ENCODE results near the gene DHCR7. TPM values are rescaled to one million over a fixed set of nuclear protein-coding genes. Genes with fewer than 3 reads are reported as not detected.

DHCR7 gene
- total RNA-seq, 1 donor, result 58.3 TPM

- Histone ChIP-seq H4K20me1 (ENCODE audit: insufficient read depth, low read length) (no peaks in the 10 kb centered on the region), H3K9me3 (ENCODE audit: low read depth, low read length) (no peaks in the 10 kb centered on the region), H3K27me3 (ENCODE audit: insufficient read depth, low read length) (no peaks in the 10 kb centered on the region), H3K4me1 (ENCODE audit: insufficient read depth, low read length) (no peaks in the 10 kb centered on the region), H3K4me2 (ENCODE audit: insufficient read depth, low read length) (no peak overlapping the region), H3K4me3 (ENCODE audit: insufficient read depth, low read length) (no peak overlapping the region), H2AFZ (ENCODE audit: low read length) (no peak overlapping the region), H3K79me2 (ENCODE audit: insufficient read depth, low read length) (no peaks in the 10 kb centered on the region), H3K27ac (ENCODE audit: low read depth, low read length) (no peak overlapping the region), H3K36me3 (ENCODE audit: insufficient read depth, low read length) (peaks cover 4% of the 10 kb centered on the region)
- TF ChIP-seq, protein P1, sequence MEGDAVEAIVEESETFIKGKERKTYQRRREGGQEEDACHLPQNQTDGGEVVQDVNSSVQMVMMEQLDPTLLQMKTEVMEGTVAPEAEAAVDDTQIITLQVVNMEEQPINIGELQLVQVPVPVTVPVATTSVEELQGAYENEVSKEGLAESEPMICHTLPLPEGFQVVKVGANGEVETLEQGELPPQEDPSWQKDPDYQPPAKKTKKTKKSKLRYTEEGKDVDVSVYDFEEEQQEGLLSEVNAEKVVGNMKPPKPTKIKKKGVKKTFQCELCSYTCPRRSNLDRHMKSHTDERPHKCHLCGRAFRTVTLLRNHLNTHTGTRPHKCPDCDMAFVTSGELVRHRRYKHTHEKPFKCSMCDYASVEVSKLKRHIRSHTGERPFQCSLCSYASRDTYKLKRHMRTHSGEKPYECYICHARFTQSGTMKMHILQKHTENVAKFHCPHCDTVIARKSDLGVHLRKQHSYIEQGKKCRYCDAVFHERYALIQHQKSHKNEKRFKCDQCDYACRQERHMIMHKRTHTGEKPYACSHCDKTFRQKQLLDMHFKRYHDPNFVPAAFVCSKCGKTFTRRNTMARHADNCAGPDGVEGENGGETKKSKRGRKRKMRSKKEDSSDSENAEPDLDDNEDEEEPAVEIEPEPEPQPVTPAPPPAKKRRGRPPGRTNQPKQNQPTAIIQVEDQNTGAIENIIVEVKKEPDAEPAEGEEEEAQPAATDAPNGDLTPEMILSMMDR (IDR thresholded peaks at IDR 0.05; ENCODE audit: extremely low read depth, low read depth, low read length), result no peak
- peak; percentile 43 for DNase-seq (ENCODE audit: insufficient read length, low spot score, missing footprints)
Observed at GRCh38 chr11:71436861-71437260, 11.3 kb downstream of the DHCR7 start.

GRCh38 chr11:71435278-71435951 is 12.8 kb downstream of the DHCR7 start:
- Histone ChIP-seq H3K4me1 (ENCODE audit: insufficient read depth, low read length) (no peaks in the 10 kb centered on the region), H4K20me1 (ENCODE audit: insufficient read depth, low read length) (no peaks in the 10 kb centered on the region), H3K27ac (ENCODE audit: low read depth, low read length) (no peak overlapping the region), H3K9me3 (ENCODE audit: low read depth, low read length) (no peaks in the 10 kb centered on the region), H3K4me2 (ENCODE audit: insufficient read depth, low read length) (no peak overlapping the region), H3K4me3 (ENCODE audit: insufficient read depth, low read length) (no peak overlapping the region), H2AFZ (ENCODE audit: low read length) (no peak overlapping the region), H3K36me3 (ENCODE audit: insufficient read depth, low read length) (peaks cover 4% of the 10 kb centered on the region), H3K79me2 (ENCODE audit: insufficient read depth, low read length) (no peaks in the 10 kb centered on the region), H3K27me3 (ENCODE audit: insufficient read depth, low read length) (no peaks in the 10 kb centered on the region)
- peak; percentile 30 for DNase-seq (ENCODE audit: insufficient read length, low spot score, missing footprints)
- TF ChIP-seq, protein P1 (IDR thresholded peaks at IDR 0.05; ENCODE audit: extremely low read depth, low read depth, low read length), result no peak

DNA sequence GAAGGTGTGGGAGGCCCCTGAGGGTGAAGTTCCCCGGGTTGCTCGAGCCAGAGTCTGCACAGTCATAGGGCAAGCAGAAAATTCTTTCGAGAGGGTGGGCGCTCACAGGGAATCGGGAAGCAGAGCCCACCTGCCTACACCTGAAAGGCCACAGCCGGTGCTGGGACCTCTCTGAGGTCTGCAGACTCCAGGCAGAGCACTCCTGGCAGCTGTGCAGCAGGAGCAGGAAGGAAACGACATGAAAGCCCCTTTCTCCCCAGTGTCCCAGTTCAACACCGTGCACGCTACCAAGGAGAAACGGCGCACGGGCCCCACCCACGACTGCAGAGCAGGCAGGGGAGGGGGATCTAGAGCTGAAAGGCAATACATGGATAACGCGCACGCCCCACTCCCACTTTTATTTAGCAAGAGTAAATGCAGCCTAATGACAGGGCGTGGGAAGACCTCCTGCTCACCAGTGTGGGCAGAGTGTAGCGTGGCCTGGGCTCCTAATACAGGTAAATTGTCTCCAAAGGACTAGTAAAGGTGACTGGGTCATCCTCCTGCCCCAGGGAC is 13.5 kb downstream of the DHCR7 start:
- Histone ChIP-seq H3K4me3 (ENCODE audit: insufficient read depth, low read length) (no peak overlapping the region), H3K27me3 (ENCODE audit: insufficient read depth, low read length) (no peaks in the 10 kb centered on the region), H3K4me2 (ENCODE audit: insufficient read depth, low read length) (no peak overlapping the region), H3K4me1 (ENCODE audit: insufficient read depth, low read length) (no peaks in the 10 kb centered on the region), H3K36me3 (ENCODE audit: insufficient read depth, low read length) (peaks cover 4% of the 10 kb centered on the region), H3K79me2 (ENCODE audit: insufficient read depth, low read length) (no peaks in the 10 kb centered on the region), H3K9me3 (ENCODE audit: low read depth, low read length) (no peaks in the 10 kb centered on the region), H2AFZ (ENCODE audit: low read length) (no peak overlapping the region), H3K27ac (ENCODE audit: low read depth, low read length) (no peak overlapping the region), H4K20me1 (ENCODE audit: insufficient read depth, low read length) (no peaks in the 10 kb centered on the region)
- TF ChIP-seq, protein P1 (IDR thresholded peaks at IDR 0.05; ENCODE audit: extremely low read depth, low read depth, low read length), result no peak
- peak; percentile 61 for DNase-seq (ENCODE audit: insufficient read length, low spot score, missing footprints)

DNA sequence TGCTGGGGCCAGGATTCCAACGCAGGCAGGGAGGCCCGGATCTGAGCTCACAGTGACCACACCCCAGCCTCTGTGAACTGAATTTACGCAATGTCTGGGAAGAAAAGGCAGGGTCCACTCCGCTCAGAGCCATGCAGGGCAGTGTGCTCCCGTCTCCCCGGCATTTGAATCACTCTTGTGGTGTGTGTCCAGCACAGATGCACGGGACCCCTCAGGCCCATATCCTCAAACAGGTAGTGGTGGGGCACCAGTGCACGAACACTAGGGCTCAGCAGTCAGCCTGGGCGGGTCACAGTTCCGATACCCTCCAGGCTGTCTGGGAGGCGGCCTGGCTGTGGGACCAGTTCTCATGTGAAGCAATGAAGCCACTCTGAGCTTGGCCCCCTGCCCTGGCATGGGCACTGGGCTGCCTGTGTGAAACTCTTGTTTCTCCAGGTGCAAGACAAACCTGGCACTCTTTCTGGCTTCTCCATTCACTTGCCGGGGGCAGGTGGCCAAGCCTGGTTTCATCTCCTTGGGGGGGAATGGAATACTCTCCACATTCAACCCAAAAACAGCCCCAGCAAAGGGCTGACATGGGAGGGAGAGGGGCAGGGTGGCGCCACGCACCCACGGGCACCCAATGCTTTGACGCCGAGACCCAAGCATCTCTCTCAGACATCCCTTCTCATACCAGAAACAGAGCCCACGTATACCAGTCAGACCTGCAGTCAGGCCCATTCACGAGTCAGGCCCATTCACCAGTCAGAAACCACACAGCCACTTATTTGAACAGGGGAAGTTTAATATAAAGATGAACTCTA is 14.3 kb downstream of the DHCR7 start:
- Histone ChIP-seq H3K4me1 (ENCODE audit: insufficient read depth, low read length) (no peaks in the 10 kb centered on the region), H3K27me3 (ENCODE audit: insufficient read depth, low read length) (no peaks in the 10 kb centered on the region), H3K9me3 (ENCODE audit: low read depth, low read length) (no peaks in the 10 kb centered on the region), H4K20me1 (ENCODE audit: insufficient read depth, low read length) (no peaks in the 10 kb centered on the region), H3K36me3 (ENCODE audit: insufficient read depth, low read length) (peaks cover 4% of the 10 kb centered on the region), H2AFZ (ENCODE audit: low read length) (no peak overlapping the region), H3K4me2 (ENCODE audit: insufficient read depth, low read length) (no peak overlapping the region), H3K79me2 (ENCODE audit: insufficient read depth, low read length) (no peaks in the 10 kb centered on the region), H3K4me3 (ENCODE audit: insufficient read depth, low read length) (no peak overlapping the region), H3K27ac (ENCODE audit: low read depth, low read length) (no peak overlapping the region)
- DNase-seq (ENCODE audit: insufficient read length, low spot score, missing footprints), result peak; percentile 81
- TF ChIP-seq, protein P1 (IDR thresholded peaks at IDR 0.05; ENCODE audit: extremely low read depth, low read depth, low read length), result no peak
